GM18499 (cell line): ENCODE data around the gene CLCN5.

Experiments used
- ATAC-seq: cut with Tn5 transposase; IDR thresholded peaks from one replicate; pipeline ENCODE4 v1.9.1; 2021; ENCODE audit warnings: moderate number of reproducible peaks; ENCODE audit not compliant: insufficient read depth, unreplicated experiment

The CLCN5 gene

DNA sequence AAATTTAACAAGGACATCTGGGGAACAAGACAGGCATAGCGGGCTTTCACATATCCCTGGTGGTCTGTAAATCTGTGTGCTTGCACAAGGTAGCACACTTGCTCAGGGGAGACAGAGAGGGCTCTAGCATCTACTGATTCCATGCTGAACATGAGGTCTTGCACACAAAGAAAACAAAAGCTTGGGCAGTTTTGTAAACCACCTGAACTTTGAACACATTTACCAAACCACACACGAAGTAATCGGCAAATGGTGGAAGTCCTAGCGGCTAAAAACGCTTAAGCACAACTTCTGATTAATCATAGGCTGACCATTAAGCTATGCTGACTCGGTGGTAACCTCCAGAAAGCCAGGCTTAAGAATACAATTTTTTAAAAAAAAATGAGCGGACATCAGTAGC, 225.6 kb downstream of the CLCN5 start:
- ATAC-seq = no peak
